HepG2 (cell line): Measurements from ENCODE around the gene NOTCH3. TPM values are rescaled to one million over a fixed set of nuclear protein-coding genes. Genes with fewer than 3 reads are reported as not detected.

Source experiments
- ESRRA ChIP-seq: sonication (generic); formaldehyde crosslinking; IDR thresholded peaks from 2 replicates; pipeline ENCODE4 v1.5.1; 2020; ENCODE audit warnings: mild to moderate bottlenecking, low read depth, missing genetic modification reagents
- ETV5 ChIP-seq: IDR thresholded peaks from 2 replicates; pipeline ENCODE4 v1.6.1; 2018; ENCODE audit warnings: missing biosample characterization, missing genetic modification reagents, inconsistent platforms, borderline replicate concordance
- FOXA3 ChIP-seq: IDR thresholded peaks from 2 replicates; pipeline ENCODE4 v1.6.1; 2016; ENCODE audit warnings: missing genetic modification reagents, missing compliant biosample characterization
- HHEX ChIP-seq: IDR thresholded peaks from 2 replicates; pipeline ENCODE4 v1.6.1; 2016; ENCODE audit warnings: control low read depth
- KDM2A ChIP-seq: sonication (generic); formaldehyde crosslinking; IDR thresholded peaks from 2 replicates; pipeline ENCODE4 v1.4.0; 2020; ENCODE audit warnings: low read depth, missing genetic modification reagents, borderline replicate concordance
- KLF11 ChIP-seq: IDR thresholded peaks from 2 replicates; pipeline ENCODE4 v1.6.1; 2016; ENCODE audit warnings: missing compliant biosample characterization
- SETDB1 ChIP-seq: sonication (generic); formaldehyde crosslinking; IDR thresholded peaks from 2 replicates; pipeline ENCODE4 v1.5.1; 2020; ENCODE audit warnings: missing genetic modification reagents, mild to moderate bottlenecking, borderline replicate concordance
- SP1 ChIP-seq, 2 experiments: fragments of 450-650 bp in 1 of 2; sonication (generic) in 1 of 2; formaldehyde crosslinking in 1 of 2; IDR thresholded peaks; 2 replicates each; pipeline versions ENCODE4 v1.4.0 to v1.6.1; 2016 to 2020; ENCODE audit warnings: missing genetic modification reagents in 1 of 2
- TAF1 ChIP-seq: sonication (generic); formaldehyde crosslinking; IDR thresholded peaks from 2 replicates; pipeline ENCODE4 v1.4.0; 2020; ENCODE audit warnings: missing genetic modification reagents
- ZFP36 ChIP-seq: fragments of 150-350 bp; IDR thresholded peaks from 2 replicates; pipeline ENCODE4 v1.6.1; 2018; ENCODE audit warnings: borderline replicate concordance, low read length, low read depth; ENCODE audit not compliant: partially characterized antibody
- ZKSCAN8 ChIP-seq: IDR thresholded peaks from 2 replicates; pipeline ENCODE4 v1.6.1; 2016; ENCODE audit warnings: borderline replicate concordance, missing genetic modification reagents, missing compliant biosample characterization
- ZNF180 ChIP-seq: sonication (generic); formaldehyde crosslinking; IDR thresholded peaks from 2 replicates; pipeline ENCODE4 v1.4.0; 2020; ENCODE audit warnings: low read depth, missing genetic modification reagents, borderline replicate concordance
- ZNF225 ChIP-seq: sonication (generic); formaldehyde crosslinking; IDR thresholded peaks from 2 replicates; pipeline ENCODE4 v1.4.0; 2020; ENCODE audit warnings: mild to moderate bottlenecking, missing genetic modification reagents
- ZNF382 ChIP-seq: sonication (generic); formaldehyde crosslinking; IDR thresholded peaks from 2 replicates; pipeline ENCODE4 v1.5.0; 2020; ENCODE audit warnings: missing genetic modification reagents, mild to moderate bottlenecking, borderline replicate concordance
- ZNF431 ChIP-seq: sonication (generic); formaldehyde crosslinking; IDR thresholded peaks from 2 replicates; pipeline ENCODE4 v1.9.0; 2022; ENCODE audit warnings: missing genetic modification reagents, low read depth, mild to moderate bottlenecking, borderline replicate concordance
- ZNF546 ChIP-seq: sonication (generic); formaldehyde crosslinking; conservative IDR thresholded peaks from 2 replicates; pipeline ENCODE4 v1.8.1; 2023; ENCODE audit warnings: mild to moderate bottlenecking, missing genetic modification reagents
- ZNF746 ChIP-seq: sonication (generic); formaldehyde crosslinking; IDR thresholded peaks from 2 replicates; pipeline ENCODE4 v1.8.0; 2022; ENCODE audit warnings: mild to moderate bottlenecking, missing genetic modification reagents
- ZNF883 ChIP-seq: sonication (generic); formaldehyde crosslinking; IDR thresholded peaks from 2 replicates; pipeline ENCODE4 v1.5.1; 2020; ENCODE audit warnings: mild to moderate bottlenecking, missing genetic modification reagents; ENCODE audit errors: not compliant biosample characterization
- ZSCAN9 ChIP-seq: IDR thresholded peaks from 2 replicates; pipeline ENCODE4 v1.6.1; 2016; ENCODE audit warnings: borderline replicate concordance
- polyA plus RNA-seq, 8 experiments: library from polyadenylated mRNA; depleted of rRNA in 3 of 8; stranded (reverse) in 7 of 8; unstranded in 1 of 8; fragments of >200 nt; fragmentation: Illumina TruSeq in 4 of 8; extraction: Trizol in 4 of 8; gene quantifications; 2 replicates each; pipeline versions ENCODE4 v1.2.1 to v1.2.3, GENCODE V29; 2011 to 2016; ENCODE audit warnings: low read depth in 4 of 8, missing spikeins in 1 of 8, mixed read lengths in 1 of 8; ENCODE audit not compliant: insufficient read depth in 1 of 8
- total RNA-seq, 5 experiments: library from RNA; depleted of rRNA; stranded (reverse); fragments of >200 nt; fragmentation: Illumina TruSeq; extraction: Trizol; gene quantifications; 2 replicates each; pipeline ENCODE4 v1.2.3, GENCODE V29; 2016; ENCODE audit warnings: low read depth in 1 of 5
- TF ChIP-seq, protein P1 (sequence below): IDR thresholded peaks from 2 replicates; pipeline ENCODE4 v1.4.0; 2020; ENCODE audit warnings: mild to moderate bottlenecking, missing genetic modification reagents
- TF ChIP-seq, protein P2 (sequence below): sonication (generic); formaldehyde crosslinking; IDR thresholded peaks from 2 replicates; pipeline ENCODE4 v1.5.0; 2020; ENCODE audit warnings: missing genetic modification reagents
- TF ChIP-seq, protein P3 (sequence below): sonication (generic); formaldehyde crosslinking; IDR thresholded peaks from 2 replicates; pipeline ENCODE4 v1.4.0; 2020; ENCODE audit warnings: low read depth, mild to moderate bottlenecking, missing genetic modification reagents

NOTCH3 gene
- total and polyA plus RNA-seq, 2 of the 13 experiments (the other 11 are each of a cell fraction or from before 2014, with no cell fraction given), result 0.09 to 0.28 TPM

DNA sequence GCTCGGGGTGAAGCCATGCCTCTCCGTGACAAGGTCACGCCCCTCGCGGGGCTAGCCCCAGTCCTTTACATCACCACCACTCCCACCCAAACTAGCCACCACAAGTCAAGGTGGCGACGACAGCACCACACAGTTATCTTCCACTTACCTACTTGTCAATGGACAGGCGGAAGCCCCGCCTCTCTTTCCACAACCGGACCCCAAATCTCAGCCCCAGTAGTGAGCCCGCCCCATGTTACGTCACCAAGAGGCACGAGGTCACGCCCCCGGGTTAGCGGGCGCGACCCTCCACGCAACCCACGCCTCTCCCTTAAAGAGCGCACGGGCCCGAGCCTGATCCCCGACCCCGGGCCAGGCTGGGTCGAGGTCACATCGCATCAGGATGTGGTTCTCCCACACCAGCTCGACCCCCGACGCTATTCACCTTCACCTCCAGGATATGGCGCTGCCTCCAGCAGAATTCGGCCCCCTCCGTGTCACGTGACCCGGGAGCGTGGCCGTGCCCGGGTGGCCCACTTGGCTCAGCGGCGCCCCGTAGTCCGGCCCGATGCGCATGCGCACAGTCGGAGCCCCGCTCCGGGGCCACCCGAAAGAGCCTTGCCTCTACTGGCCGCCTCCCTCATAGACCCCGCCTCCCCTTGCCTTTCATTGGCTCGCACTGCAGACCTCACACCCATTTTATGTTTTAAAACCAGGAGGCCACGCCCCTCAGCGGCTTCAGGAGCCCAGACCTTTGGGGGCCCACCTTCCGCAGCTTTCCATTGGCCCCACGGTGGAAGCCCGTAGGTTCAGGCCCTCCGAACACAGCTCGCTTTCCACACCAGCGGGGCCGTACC lies 75.3 kb downstream of the NOTCH3 start (continued):
- TF ChIP-seq SETDB1 (CRISPR knock-in tag), result no peak
- TF ChIP-seq, protein P1, sequence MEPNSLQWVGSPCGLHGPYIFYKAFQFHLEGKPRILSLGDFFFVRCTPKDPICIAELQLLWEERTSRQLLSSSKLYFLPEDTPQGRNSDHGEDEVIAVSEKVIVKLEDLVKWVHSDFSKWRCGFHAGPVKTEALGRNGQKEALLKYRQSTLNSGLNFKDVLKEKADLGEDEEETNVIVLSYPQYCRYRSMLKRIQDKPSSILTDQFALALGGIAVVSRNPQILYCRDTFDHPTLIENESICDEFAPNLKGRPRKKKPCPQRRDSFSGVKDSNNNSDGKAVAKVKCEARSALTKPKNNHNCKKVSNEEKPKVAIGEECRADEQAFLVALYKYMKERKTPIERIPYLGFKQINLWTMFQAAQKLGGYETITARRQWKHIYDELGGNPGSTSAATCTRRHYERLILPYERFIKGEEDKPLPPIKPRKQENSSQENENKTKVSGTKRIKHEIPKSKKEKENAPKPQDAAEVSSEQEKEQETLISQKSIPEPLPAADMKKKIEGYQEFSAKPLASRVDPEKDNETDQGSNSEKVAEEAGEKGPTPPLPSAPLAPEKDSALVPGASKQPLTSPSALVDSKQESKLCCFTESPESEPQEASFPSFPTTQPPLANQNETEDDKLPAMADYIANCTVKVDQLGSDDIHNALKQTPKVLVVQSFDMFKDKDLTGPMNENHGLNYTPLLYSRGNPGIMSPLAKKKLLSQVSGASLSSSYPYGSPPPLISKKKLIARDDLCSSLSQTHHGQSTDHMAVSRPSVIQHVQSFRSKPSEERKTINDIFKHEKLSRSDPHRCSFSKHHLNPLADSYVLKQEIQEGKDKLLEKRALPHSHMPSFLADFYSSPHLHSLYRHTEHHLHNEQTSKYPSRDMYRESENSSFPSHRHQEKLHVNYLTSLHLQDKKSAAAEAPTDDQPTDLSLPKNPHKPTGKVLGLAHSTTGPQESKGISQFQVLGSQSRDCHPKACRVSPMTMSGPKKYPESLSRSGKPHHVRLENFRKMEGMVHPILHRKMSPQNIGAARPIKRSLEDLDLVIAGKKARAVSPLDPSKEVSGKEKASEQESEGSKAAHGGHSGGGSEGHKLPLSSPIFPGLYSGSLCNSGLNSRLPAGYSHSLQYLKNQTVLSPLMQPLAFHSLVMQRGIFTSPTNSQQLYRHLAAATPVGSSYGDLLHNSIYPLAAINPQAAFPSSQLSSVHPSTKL, result no peak; the same call in 1 of the 2 replicates
- TF ChIP-seq, protein P2, sequence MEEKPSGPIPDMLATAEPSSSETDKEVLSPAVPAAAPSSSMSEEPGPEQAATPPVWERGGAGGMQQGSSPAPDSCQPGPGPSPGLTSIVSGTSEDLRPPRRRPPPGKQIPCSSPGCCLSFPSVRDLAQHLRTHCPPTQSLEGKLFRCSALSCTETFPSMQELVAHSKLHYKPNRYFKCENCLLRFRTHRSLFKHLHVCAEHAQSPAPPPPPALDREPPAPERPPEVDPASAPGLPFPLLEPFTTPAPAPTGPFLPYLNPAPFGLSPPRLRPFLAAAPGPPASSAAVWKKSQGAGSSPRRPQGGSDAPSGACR, result no peak; the same call in 1 of the 2 replicates
- peak; percentile 71 for TF ChIP-seq TAF1 (CRISPR knock-in tag)
- no peak for TF ChIP-seq FOXA3
- TF ChIP-seq ZNF746 (CRISPR knock-in tag), result peak; percentile 20; the same call in 1 of the 2 replicates
- no peak for TF ChIP-seq ZNF382 (CRISPR knock-in tag)
- TF ChIP-seq KLF11, result no peak
- no peak for TF ChIP-seq ZNF180
- no peak; the same call in 1 of the 2 replicates for TF ChIP-seq SP1 (IDR thresholded peaks at IDR 0.05)
- TF ChIP-seq SP1 (CRISPR knock-in tag; IDR thresholded peaks at IDR 0.05), result peak; percentile 64
- no peak for TF ChIP-seq HHEX (CRISPR knock-in tag)
- peak; percentile 60; the same call in 1 of the 2 replicates for TF ChIP-seq ZNF431 (CRISPR knock-in tag)
- no peak; the same call in none of the 2 replicates for TF ChIP-seq ETV5
- peak; percentile 9; the same call in 1 of the 2 replicates for TF ChIP-seq ZKSCAN8 (CRISPR knock-in tag)
- TF ChIP-seq ESRRA (CRISPR knock-in tag), result 0 out of 2 replicates have a peak, but pooled peaks have one; percentile 66
- 0 out of 2 replicates have a peak, but pooled peaks have one; percentile 61 for TF ChIP-seq ZNF225 (CRISPR knock-in tag)
- TF ChIP-seq ZNF546, result peak; percentile 85; the same call in 1 of the 2 replicates
- TF ChIP-seq ZFP36, result no peak
- TF ChIP-seq, protein P3, sequence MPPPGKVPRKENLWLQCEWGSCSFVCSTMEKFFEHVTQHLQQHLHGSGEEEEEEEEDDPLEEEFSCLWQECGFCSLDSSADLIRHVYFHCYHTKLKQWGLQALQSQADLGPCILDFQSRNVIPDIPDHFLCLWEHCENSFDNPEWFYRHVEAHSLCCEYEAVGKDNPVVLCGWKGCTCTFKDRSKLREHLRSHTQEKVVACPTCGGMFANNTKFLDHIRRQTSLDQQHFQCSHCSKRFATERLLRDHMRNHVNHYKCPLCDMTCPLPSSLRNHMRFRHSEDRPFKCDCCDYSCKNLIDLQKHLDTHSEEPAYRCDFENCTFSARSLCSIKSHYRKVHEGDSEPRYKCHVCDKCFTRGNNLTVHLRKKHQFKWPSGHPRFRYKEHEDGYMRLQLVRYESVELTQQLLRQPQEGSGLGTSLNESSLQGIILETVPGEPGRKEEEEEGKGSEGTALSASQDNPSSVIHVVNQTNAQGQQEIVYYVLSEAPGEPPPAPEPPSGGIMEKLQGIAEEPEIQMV (CRISPR knock-in tag), result 0 out of 2 replicates have a peak, but pooled peaks have one; percentile 26
- peak; percentile 8; the same call in 1 of the 2 replicates for TF ChIP-seq ZSCAN9 (CRISPR knock-in tag)
- peak; percentile 74 for TF ChIP-seq ZNF883 (CRISPR knock-in tag)
- no peak for TF ChIP-seq KDM2A (CRISPR knock-in tag)
